ENCODE data around the gene OSBPL8.

DNA sequence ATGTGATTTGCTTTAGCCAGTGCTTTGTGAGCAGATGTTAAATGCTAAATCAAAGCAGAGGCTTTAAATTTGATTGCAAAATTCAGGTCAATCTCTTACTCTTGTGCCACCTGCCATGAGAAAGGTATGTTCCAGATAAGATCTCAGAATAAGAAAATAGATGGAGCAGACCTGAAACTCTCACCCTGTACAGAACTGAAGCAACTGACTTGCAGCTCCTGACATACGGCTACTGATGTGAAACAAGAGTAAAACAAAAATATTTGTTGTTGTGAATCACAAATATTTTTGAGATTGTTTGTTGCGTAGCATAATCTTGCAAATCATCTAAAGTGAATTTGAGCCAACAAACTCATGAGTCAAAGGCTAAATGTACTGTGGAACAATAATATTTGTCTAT lies 3.5 kb upstream of the OSBPL8 start:
- TF ChIP-seq CTCF (IDR thresholded peaks at IDR 0.05) (no peak), POLR2AphosphoS5 (IDR thresholded peaks at IDR 0.05) (no peak), POLR2A (IDR thresholded peaks at IDR 0.05) (no peak), EP300 (IDR thresholded peaks at IDR 0.05) (no peak)

Measured in sigmoid colon (tissue), 4 donors.